NCI-H128 (cell line): ENCODE data around the gene FAM237B.
"Not testable (repeated sequence)": the region's sequence is repeated elsewhere in the genome, so short reads cannot be mapped to it uniquely, and the experiment has no call there.

Experiments
- DNase-seq: peaks from one replicate; lab custom pipeline; 2025; ENCODE audit not compliant: unreplicated experiment; lab: John Stamatoyannopoulos, UW

FAM237B gene

GRCh38 chr7:90320801-90321494 lies at the start of gene FAM237B:
Gene FAM237B, minus strand, starts transcription at chr7:90321304. Its CDS starts 1,556 bp downstream, at chr7:90319748.
- DNase-seq: no peak

DNA sequence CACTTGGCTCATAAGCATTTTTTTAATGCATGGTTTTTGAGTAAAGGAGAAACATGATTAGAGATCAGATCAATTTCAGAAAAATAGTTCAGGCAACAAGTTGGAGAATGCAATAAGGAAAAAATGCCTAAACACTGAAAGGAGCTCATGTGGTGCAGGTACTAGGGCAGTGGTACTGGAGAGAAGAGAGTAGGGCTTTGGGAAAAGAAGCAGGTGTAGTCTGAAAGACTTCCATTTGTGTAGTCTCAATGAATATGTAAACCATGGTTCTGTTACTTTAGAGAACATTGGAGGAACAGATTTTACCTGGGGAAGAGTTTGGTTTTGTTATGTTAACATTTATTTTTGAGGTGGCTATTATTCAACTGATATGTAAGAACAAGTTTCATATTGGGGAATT lies 30.9 kb upstream of the FAM237B start:
- DNase-seq: no peak

DNA sequence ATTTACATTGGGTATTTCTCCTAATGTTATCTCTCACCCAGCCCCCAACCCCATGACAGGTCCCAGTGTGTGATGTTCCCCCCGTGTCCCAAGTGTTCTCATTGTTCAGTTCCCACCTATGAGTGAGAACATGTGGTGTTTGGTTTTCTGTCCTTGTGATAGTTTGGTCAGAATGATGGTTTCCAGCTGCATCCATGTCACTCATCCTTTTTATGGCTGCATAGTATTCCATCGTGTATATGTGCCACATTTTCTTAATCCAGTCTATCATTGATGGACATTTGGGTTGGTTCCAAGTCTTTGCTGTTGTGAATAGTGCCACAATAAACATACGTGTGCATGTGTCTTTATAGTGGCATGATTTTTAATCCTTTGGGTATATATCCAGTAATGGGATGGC lies 28.9 kb upstream of the FAM237B start:
- DNase-seq: not testable (repeated sequence)

- DNase-seq: no peak
Measured at GRCh38 chr7:90349305-90349704, 28.2 kb upstream of the FAM237B start.

GRCh38 chr7:90347759-90348158 lies 26.7 kb upstream of the FAM237B start:
- no peak for DNase-seq

GRCh38 chr7:90346336-90347125 lies 25.4 kb upstream of the FAM237B start, which contains the start of gene GTPBP10:
Gene GTPBP10, plus strand, starts transcription at chr7:90346716. Its CDS starts 26 bp downstream, at chr7:90346742.
- peak; percentile 85 for DNase-seq

- DNase-seq: no peak
Measured at GRCh38 chr7:90345595-90346335, 24.7 kb upstream of the FAM237B start.

DNA sequence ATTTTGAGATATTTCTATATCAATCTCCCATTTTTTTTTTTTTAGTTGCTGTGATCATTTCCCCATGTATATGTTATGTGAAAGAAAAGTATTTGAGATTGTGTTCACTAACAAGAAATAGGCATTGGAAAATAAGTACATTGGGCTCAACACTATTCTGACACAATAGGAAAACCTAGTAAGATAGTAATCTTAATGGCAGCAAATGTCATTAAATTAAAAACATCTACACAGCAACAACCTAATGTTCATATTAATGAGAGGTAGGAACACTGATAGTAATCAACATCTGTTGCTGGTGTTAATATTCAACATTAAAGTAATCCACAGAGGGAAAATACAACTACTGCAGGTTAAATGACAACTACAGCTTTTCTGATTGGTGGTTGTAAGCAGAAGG lies 23.9 kb upstream of the FAM237B start:
- no peak for DNase-seq

GRCh38 chr7:90337106-90337505 lies 16.0 kb upstream of the FAM237B start:
- DNase-seq: no peak

GRCh38 chr7:90334926-90335325 lies 13.8 kb upstream of the FAM237B start:
- not testable (repeated sequence) for DNase-seq

GRCh38 chr7:90334193-90334843 lies 13.2 kb upstream of the FAM237B start:
- DNase-seq: no peak

DNA sequence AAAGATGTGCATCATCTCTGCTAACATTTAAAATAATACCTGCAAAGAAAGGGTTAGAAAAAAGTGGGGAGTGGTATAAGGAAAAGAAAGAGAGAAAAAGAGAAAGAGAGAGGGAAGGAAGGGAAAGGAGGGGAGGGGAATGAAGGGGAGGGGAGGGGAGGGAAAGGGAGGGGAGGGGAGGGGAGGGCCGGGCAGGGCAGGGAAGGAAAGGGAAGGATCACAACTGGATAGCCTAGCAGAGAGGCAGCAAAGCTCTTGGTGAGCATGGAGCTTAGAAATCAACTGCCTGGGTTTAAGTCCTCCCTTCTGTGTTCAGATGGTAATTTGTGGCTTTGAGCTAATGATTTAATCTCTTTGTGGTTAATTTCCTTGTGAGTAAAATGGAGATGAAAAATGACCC lies 5.4 kb upstream of the FAM237B start:
- DNase-seq: no peak

DNA sequence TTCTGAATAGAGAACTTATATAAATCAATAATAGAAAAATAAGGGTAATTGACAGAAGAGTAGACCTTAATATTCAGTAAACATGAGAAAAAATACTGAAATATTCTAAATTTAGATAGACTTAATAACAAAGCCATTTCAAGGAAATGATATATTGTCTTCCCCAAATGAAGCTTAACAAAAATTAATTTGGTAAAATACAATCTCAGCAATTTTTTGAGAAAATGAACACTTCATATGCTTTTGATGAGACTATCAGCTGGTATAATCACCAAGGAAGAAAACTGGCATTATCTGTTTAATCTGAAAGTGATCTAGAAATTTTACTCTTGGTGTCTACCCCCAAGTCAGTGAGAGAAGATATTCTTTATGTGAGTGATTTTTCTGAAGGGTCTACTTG lies 1.7 kb upstream of the FAM237B start:
- no peak for DNase-seq

- no peak for DNase-seq
Measured at GRCh38 chr7:90320418-90320800, 695 bp downstream of the FAM237B start.

DNA sequence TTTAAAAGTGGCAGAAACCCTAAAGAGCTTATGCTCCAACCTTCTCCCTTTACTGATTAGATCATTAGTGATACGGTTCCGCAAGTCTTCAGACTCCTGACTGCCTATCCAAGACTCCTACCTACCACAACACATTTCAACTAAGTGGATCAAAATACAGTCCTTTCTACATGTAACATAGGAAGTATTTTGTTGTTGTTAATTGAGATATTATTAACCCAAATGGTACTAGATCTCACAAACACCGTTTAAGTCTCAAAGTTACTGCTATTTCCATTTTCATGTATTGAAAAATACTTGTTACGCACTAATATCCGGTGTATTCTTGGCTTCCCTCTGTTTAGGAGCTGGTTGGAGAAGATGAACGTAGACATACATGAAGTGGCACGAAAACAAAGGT lies 1.1 kb downstream of the FAM237B start:
- no peak for DNase-seq

DNA sequence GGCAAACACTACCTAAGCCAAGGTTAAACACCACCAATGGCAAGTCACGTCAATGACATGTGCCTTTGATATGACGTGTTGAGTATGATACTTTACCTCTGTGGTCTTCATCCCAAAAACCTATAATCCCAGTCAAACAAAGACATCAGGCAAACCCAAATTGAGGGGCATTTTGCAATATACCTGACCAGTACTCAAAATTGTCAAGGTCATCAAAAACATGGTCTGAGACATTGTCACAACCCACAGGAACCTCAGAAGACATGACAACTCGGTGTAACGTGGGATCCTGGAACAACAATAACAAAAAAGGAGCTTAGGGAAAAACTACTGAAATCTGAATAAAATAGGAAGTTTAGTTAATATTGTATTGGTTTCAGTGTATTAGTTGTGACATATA lies 7.2 kb downstream of the FAM237B start:
- DNase-seq: no peak

DNA sequence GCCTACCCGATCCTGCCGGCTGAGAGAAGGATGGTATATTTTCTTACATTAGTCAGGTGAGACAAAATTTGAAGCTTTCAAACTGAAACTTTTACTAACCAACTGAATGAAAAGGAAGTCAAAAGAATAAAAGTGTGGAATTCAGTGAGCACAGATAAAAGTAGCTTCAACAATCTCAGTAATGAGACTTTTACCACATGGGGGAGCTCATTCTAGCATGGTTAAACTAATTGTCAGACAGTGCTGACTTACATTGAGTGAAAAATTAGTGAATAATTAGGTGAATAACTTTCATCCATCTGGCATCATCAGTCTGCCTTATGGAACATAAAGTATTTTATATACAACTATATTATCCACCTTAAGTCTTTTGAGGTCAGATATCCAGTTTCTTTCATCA lies 8.4 kb downstream of the FAM237B start:
- no peak for DNase-seq

GRCh38 chr7:90311175-90311574 lies 9.9 kb downstream of the FAM237B start:
- no peak for DNase-seq

GRCh38 chr7:90309872-90310271 lies 11.2 kb downstream of the FAM237B start:
- no peak for DNase-seq

- no peak for DNase-seq
Measured at GRCh38 chr7:90303241-90303640, 17.9 kb downstream of the FAM237B start.
